M059J (cell line): ENCODE measurements around the gene PTPN7. TPM values are rescaled to one million over a fixed set of nuclear protein-coding genes. Genes with fewer than 3 reads are reported as not detected.
A peak's percentile ranks its signal among the peaks of the same experiment; 100 is the strongest.
"Not testable (repeated sequence)": the region's sequence is repeated elsewhere in the genome, so short reads cannot be mapped to it uniquely, and the experiment has no call there.

ENCODE experiments used
- DNase-seq: peaks from one replicate; pipeline ENCODE4 v3.0.0-alpha.2; 2012; ENCODE audit warnings: low read depth
- total RNA-seq: library from RNA; depleted of rRNA; stranded (reverse); fragments of >200 nt; shearing (Covaris generic); gene quantifications from 2 replicates; pipeline ENCODE4 v1.2.3, GENCODE V29; 2014

The PTPN7 gene
- total RNA-seq, 1 experiment from 2014 or later, result not detected

GRCh38 chr1:202152399-202152798 lies 8.0 kb downstream of the PTPN7 start:
- no peak for DNase-seq

GRCh38 chr1:202151045-202151444 lies 9.4 kb downstream of the PTPN7 start:
- DNase-seq, result no peak

- DNase-seq, result no peak
Measured at GRCh38 chr1:202150602-202151001, 9.8 kb downstream of the PTPN7 start.

- no peak for DNase-seq
Measured at GRCh38 chr1:202150187-202150586, 10.2 kb downstream of the PTPN7 start.

GRCh38 chr1:202149566-202149965 lies 10.8 kb downstream of the PTPN7 start:
- DNase-seq, result no peak

DNA sequence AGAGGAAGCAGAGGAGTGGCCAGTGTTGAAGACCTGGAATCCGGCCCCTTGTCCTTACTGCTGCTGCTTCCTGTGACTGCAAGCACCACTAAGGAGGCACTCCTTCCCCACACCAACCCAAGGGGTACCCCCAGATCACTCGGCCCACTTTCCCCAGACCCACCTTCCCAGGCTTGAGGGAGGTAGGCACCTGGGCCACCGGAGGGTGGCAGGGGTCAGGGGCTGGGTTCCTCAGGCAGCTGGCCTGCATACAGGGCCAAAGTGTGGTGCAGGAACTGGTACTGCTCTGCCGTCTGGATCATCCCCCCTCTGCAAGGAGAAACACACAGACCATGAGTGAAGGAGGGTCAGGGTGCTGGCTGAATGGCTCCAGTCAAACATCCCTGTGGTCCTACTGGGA lies 12.0 kb downstream of the PTPN7 start:
- no peak for DNase-seq

DNA sequence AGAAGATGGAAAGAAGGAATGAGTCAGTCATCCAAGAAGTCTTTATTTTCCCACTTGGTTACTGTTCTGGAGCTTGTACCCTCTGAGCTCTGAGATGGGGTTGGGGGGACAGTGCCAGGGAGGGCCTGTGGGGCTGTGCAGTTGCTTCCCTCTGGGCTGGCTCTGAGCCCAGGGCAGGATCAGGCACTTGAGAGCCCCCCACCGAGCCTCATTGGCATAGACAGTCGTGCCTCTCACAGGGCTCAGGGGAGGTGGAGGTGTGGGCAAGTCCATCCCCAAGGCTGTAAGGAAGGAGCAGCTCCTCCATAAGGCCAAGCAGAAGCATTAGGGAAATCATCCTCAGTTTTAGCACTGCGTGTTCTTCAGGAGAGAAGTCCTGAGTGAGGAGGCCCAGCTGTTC lies 13.4 kb downstream of the PTPN7 start:
- no peak for DNase-seq

GRCh38 chr1:202146279-202146678 lies 14.1 kb downstream of the PTPN7 start:
- no peak for DNase-seq

DNA sequence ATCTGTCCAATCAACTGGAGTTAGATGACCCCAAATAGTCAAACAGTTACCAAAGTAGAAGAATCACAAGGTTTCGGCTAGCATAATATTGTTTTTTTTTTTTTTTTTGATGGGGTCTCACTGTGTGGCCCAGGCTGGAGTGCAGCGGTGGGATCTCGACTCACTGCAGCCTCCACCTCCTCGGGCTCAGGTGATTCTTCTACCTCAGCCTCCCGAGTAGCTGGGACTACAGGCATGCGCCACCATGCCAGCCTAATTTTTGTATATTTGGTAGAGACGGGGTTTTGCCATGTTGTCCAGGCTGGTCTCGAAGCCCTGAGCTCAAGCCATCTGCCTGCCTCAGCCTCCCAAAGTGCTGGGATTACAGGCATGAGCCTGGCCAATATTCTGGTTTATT lies 14.7 kb downstream of the PTPN7 start:
- DNase-seq, result not testable (repeated sequence)

DNA sequence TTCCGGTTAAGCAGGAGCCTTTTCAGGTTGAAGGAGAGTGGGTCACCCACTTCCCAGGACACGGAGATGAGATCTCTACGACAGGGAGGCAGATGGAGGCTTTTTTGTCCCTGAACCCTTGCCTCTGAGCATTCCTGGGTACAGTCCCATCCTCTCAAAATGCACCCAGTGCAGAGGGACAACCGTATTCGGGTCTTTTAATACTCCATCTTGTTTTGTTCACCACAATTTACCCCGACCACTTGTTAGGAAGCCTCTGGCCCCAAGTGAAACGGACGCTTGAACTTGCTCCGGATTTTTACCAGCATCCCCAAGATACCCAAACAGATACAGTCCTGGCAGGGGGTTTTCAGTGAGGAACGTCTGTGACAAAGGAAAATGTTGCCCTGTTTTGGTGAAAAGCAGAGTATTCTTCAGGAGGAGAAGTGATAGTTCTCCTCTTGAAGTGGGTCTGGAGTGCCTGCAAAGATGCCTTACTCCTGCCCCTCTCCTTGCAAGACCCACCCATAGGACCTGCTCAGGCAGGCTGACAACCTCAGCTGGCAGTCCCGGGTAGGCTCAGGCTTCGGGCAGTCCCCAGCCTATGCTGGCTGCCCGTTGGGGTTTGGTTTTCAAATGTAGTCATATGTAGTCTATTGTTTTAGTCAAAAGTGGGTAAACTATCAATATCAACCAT lies 15.2 kb downstream of the PTPN7 start:
- DNase-seq, result no peak

DNA sequence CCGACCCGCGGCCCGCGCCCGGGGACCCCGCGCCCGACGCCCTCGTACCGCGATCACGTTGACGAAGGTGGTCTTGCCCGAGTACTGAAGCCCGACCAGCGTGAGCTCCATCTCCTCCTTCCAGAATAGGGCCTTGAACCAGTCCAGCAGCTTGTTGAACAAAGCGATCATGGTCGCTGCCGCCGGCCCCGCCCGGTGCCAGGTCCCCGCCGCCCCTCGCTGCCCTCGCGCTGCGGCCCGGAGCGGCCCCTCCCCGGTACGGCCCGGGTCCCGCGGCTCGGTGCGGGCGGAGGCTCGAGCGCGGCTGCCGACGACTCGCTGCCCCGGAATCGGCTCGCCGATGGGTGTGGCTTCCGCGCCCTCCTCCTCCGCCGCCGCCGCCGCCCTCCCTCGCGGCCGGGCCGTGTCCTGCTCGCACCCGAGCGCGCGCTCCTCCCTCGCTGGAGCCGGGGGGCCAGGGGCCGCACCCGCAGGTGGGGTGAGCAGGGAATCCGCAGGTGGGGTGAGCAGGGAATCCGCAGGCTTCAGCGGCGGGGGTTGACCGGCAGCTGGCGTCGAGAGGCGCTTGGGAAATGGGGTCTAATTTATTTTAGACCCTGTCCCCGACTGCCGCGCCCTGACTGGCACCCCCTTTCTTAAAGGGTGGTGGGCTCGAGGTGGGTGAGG lies 15.9 kb downstream of the PTPN7 start, which contains the start of gene ARL8A:
Gene ARL8A (minus strand): TSS at position 336 of the 666 bp plus-strand sequence. CDS start 165 bp downstream, at position 171.
- DNase-seq, result peak; percentile 42

- peak; percentile 22 for DNase-seq
Measured at GRCh38 chr1:202143768-202144401, 16.5 kb downstream of the PTPN7 start.

DNA sequence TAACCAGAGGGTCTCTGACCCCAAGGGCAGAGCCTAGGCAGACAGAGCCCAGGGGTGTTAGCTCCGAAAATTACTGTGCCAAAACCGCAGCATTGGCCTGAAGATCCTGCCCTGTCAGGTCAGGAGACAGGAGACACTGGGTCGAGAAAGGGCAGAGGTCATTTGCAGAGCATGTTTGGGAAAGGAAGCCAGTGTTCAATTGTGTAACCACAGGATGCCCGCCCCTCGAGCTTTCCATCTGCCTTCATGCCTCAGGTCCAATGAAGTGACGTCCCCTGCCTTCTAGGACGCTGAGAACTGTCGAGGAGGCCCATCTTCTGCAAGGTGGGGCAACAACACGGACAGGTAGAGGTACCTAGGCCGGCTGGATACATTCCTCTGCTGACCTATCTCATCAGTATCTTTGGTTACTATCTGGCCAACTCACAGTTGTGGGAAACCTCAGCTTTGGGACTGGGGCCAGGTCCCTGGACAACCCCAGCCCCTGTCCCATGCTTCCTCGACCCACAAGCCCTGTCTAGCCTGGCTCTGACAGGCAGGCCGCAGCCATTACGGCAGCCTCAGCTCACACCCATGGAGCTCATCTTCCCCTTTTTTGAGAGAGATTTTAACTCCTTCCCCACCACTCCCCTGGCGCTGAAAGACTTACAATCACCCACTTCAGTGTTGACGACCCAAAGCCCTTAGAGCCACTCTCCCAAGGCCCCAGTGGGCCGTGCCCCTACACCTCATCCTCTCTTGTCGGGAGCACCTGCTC lies 17.2 kb downstream of the PTPN7 start:
- DNase-seq, result peak; percentile 40

DNA sequence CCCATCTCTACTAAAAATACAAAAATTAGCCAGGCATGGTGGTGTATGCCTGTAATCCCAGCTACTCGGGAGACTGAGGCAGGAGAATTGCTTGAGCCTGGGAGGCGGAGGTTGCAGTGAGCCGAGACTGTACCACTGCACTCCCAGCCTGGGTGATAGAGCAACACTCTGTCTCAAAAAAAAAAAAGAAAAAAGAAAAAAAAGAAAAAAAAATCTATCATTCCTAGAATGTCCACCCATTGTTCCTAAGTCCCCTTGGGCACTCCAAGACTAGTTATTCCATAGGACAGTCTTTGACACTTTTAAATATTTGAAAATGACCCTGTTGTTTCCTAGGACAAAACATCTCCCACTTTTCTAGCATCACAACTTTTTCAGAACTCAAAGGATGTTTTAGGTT lies 18.9 kb downstream of the PTPN7 start:
- DNase-seq, result not testable (repeated sequence)

GRCh38 chr1:202140833-202141232 lies 19.6 kb downstream of the PTPN7 start:
- no peak for DNase-seq

GRCh38 chr1:202135221-202135721 lies 25.1 kb downstream of the PTPN7 start:
- DNase-seq, result peak; percentile 56

- DNase-seq, result no peak
Measured at GRCh38 chr1:202134645-202135172, 25.7 kb downstream of the PTPN7 start.

- no peak for DNase-seq
Measured at GRCh38 chr1:202133989-202134388, 26.4 kb downstream of the PTPN7 start.

GRCh38 chr1:202133496-202133895 lies 26.9 kb downstream of the PTPN7 start:
- DNase-seq, result no peak

- no peak for DNase-seq
Measured at GRCh38 chr1:202133001-202133400, 27.4 kb downstream of the PTPN7 start.

DNA sequence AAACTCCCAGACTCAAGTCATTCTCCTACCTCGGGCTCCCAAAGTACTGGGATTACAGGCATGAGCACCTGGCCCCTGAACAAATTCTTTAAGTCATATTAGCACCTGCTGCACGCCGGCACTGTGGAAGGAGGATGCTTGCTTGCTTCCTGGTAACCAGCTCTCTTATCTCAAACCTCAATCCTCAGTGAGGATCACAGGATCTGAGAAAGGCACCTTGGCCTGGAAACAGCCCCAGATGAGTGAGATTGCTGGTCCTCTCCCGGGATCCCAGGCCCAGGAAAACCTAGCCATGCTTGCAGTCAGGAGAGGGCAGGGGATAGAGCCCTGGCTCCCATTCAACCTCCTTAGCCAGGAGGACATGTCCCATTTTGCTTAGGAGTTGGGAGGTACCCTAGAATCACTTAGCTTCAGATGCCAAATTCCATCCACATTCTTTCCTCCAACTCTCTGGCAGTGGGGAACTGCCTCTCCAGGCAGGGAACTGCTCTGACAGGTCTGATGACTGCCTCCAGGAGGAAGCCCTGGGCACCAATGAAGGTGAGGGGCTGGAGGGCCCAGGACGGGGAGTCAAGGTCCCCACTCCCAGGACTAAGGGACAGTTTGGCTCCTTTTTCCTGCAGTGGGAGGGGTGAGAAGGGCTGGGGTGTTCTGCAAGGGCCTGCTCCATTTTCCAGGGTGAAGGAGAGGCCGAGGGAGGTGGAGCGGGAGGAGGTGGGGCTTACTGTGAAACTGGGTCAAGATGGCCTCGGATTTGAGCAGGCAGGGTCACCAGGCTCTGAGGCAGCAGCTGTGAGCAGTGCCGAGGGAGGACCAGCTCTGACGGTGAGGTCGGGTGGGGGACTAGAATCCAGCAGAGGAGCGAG lies 28.2 kb downstream of the PTPN7 start:
- no peak for DNase-seq
